GM10266 (cell line): ENCODE measurements around the gene PEX3.

ENCODE experiments used
- DNase-seq: peaks from one replicate; pipeline ENCODE4 v3.0.0; 2012; ENCODE audit errors: extremely low spot score
- TF ChIP-seq, protein P1 (sequence below): IDR thresholded peaks from 2 replicates; pipeline ENCODE4 v1.5.1; 2012; ENCODE audit warnings: mild to moderate bottlenecking, low read depth; ENCODE audit not compliant: control insufficient read depth, insufficient read depth; ENCODE audit errors: missing control alignments

Gene PEX3

DNA sequence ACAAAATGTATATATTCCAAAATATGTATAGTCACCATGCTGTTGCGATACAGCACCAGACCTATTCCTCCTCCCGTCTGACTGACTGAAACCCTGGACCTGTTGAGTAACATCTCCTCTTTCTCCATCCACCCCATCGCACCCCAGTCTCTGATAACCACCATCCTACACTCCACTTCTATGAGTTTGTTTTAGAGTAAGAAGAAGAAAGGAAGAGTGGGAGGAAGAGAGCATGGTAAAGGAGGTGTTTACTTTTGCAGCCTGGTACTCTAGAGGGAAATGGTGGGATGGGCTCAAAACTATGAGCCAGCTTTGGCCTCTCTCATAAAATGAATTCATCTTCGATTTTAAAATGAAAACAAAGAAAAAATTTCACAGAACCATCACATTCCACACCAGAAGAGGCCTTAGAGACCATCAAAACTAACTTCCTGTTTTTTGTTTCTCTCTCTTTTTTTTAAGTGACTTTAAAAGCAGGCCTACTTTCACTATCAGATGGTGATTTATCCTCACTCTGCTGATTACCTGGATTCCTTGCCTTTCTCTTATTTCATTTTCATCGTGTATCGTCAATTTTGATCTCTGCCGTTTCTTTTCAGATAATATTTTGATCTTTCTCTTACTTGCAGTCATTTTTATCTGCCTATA is 77.7 kb downstream of the PEX3 start:
- no peak for DNase-seq
- TF ChIP-seq, protein P1, sequence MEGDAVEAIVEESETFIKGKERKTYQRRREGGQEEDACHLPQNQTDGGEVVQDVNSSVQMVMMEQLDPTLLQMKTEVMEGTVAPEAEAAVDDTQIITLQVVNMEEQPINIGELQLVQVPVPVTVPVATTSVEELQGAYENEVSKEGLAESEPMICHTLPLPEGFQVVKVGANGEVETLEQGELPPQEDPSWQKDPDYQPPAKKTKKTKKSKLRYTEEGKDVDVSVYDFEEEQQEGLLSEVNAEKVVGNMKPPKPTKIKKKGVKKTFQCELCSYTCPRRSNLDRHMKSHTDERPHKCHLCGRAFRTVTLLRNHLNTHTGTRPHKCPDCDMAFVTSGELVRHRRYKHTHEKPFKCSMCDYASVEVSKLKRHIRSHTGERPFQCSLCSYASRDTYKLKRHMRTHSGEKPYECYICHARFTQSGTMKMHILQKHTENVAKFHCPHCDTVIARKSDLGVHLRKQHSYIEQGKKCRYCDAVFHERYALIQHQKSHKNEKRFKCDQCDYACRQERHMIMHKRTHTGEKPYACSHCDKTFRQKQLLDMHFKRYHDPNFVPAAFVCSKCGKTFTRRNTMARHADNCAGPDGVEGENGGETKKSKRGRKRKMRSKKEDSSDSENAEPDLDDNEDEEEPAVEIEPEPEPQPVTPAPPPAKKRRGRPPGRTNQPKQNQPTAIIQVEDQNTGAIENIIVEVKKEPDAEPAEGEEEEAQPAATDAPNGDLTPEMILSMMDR: no peak

DNA sequence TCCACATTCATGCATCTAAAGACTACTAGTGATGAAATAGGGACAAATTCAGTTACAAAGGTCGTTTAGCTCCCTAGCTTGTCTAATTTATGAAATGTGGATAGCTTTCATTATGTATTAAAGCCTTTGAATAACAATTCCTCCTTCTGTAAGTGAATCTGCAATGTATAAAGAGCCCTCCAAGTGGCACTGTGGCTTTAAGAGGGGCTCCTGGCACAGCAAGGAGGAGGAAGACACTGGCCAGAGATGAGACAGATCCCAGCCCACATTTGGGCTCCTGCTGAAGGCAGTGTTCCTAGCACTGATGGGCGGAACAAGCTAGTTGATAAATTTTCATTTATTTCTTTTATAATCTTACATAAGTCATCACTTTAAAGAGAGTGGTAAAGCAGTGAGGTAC is 78.5 kb downstream of the PEX3 start:
- no peak for DNase-seq
- TF ChIP-seq, protein P1: no peak

DNA sequence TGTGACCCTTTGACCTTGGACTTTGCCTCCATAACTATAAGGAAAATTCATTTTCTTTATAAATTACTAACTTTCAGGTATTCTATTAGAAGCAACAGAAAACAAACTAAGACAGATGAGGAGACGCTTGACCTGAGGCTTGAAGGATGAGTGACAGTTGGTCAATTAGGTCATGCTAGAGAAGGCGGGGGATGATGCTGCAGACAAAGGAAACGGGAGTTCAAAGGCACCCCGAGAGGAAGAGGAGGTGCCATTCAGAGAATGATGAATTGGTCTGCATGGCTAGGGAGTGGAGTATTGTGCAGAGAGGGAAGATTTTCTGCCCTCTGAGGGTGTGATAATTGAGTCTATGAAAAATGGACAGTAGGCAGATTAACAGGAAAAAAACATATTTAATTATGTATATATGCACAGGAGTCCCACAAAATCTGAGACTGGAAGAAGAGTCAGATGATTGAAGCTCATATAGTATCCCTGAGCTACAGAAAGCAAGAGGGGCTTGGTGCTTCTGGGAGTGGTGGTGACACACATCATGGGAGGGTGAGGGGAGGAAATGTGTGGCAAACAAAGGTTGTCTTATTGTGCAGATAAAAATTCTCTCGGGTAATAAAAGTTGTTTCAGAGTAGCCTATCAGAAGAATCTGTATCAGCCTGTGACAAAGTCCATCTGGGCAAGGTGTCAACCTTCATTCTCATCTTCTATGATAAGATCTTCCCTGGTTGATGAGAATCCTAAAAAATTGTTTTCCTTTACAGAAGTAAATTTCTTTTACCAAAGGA is 81.3 kb downstream of the PEX3 start:
- DNase-seq: no peak
- TF ChIP-seq, protein P1: no peak

DNA sequence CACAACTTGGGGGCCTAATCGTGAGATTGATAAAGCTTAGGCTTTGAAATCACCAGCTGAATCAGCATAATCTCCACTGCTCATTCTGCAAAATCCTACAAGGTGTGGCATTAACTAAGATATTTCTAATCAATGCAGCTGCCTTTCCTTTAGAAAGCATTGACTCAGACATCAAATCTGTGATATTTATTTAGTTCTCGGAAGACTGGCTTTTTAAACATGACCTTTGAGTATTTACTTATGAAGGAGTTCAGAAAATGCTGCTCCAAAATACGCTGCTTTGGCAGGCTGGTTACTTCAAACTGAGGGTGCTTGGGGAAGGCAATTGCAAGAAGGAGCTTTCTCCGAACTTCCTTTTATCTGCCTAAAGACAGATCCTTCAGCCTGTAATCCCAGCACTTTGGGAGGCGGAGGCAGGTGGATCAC is 84.6 kb downstream of the PEX3 start:
- TF ChIP-seq, protein P1: no peak
- no peak for DNase-seq

DNA sequence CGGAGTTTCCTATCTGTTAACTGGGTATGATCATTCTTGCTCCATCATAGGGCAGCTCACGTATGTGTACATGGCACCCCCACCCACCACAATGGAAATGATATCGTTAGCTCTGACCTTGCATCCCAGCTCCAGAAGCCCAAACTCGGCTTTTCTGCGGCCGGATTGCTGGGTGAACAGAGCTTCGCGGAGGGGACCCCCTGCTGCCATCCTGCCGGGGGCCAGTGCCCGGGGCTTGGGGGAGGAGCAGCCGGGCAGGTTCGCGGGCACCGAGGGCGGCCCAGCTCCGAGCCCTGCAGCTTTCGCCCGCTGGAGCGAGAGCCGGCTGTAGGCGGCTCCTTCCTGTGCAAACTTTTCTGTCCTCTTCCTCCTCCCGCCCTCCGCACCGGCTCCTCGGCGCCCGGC is 85.9 kb downstream of the PEX3 start:
- peak; percentile 65 for DNase-seq
- TF ChIP-seq, protein P1: no peak

DNA sequence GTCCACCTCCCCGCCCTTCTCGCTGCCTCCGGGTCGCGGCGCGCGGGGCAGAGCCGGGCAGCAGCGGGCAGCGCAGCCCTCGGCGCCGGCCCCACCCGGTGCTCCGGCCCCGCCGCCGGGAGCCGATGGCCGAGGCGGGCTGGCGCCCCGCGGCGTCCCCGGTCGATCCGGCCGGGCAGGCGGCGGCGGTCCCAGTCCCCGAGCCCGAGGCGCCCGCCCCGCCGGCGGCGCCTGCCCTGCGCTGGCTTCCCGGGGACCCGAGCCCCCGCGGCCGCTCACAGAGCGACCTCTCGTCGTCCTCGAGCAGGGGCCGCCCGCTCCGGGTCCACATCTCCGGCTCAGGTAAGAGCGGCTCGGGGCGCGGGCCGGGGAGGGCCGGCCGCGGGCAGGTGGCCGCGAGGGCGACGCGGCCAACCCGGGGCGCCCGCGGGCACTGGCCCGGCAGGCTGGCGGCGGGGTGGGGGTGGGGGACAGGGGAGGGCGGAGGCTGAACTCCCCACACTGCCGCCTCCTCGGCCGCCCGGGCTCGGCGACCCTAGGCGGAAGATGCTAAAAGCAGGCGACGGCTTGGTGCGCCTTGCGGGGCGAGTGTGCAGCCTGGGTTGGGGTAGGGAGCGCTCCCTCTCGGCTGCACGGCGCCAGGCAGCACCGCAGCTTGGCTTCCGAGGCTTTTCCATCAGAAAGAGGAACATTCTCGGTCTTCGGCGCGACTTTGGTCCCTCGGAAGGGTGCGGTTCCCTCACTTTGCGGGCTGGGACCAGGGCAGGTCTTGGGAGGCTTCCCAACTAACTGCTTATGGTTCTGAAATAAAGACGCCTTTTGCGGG is 86.5 kb downstream of the PEX3 start:
- TF ChIP-seq, protein P1: peak; percentile 41
- peak; percentile 66 for DNase-seq
